KMS-11 (cell line): ENCODE measurements around the gene RAPGEF2.
"Not testable (repeated sequence)": the region's sequence is repeated elsewhere in the genome, so short reads cannot be mapped to it uniquely, and the experiment has no call there.

Source experiments
- H2AFZ ChIP-seq: fragments of 200-600 bp; sonication (generic); 2 replicates; pipeline ENCODE4 v1.6.1; 2016; ENCODE audit warnings: antibody characterized with exemption, mixed run types, low read depth
- H3K27ac ChIP-seq: fragments of 200-600 bp; sonication (generic); 2 replicates; pipeline ENCODE4 v1.6.1; 2016; ENCODE audit warnings: mild to moderate bottlenecking, mixed run types
- H3K27me3 ChIP-seq: fragments of 200-600 bp; sonication (generic); 2 replicates; pipeline ENCODE4 v1.6.1; 2017; ENCODE audit warnings: mild to moderate bottlenecking, low read depth, mixed run types, moderate library complexity; ENCODE audit not compliant: insufficient read depth
- H3K36me3 ChIP-seq: fragments of 200-600 bp; sonication (generic); 2 replicates; pipeline ENCODE4 v1.6.1; 2017; ENCODE audit warnings: mild to moderate bottlenecking, mixed run types; ENCODE audit not compliant: insufficient read depth
- H3K4me1 ChIP-seq: fragments of 200-600 bp; sonication (generic); 2 replicates; pipeline ENCODE4 v1.6.1; 2016; ENCODE audit warnings: mild to moderate bottlenecking, low read depth, mixed run types; ENCODE audit not compliant: poor library complexity, severe bottlenecking
- H3K4me2 ChIP-seq: fragments of 200-600 bp; sonication (generic); 2 replicates; pipeline ENCODE4 v1.7.0; 2016; ENCODE audit warnings: mild to moderate bottlenecking, mixed run types
- H3K4me3 ChIP-seq: fragments of 200-600 bp; sonication (generic); IDR thresholded peaks from 2 replicates; pipeline ENCODE4 v1.6.1; 2017; ENCODE audit warnings: low read depth, low read length, mixed read lengths; ENCODE audit not compliant: insufficient read depth
- H3K79me2 ChIP-seq: fragments of 200-600 bp; sonication (generic); 2 replicates; pipeline ENCODE4 v1.6.1; 2016; ENCODE audit warnings: low read depth, mixed run types; ENCODE audit not compliant: insufficient read depth
- H3K9ac ChIP-seq: fragments of 200-600 bp; sonication (generic); 2 replicates; pipeline ENCODE4 v1.6.1; 2016; ENCODE audit warnings: mild to moderate bottlenecking, mixed run types
- H4K20me1 ChIP-seq: fragments of 200-600 bp; sonication (generic); 2 replicates; pipeline ENCODE4 v1.6.1; 2016; ENCODE audit warnings: mild to moderate bottlenecking, mixed run types; ENCODE audit not compliant: insufficient read depth
- CTCF ChIP-seq: fragments of 200-600 bp; sonication (generic); conservative IDR thresholded peaks from 2 replicates; pipeline ENCODE4 v1.6.1; 2017; ENCODE audit warnings: low read depth, mild to moderate bottlenecking, antibody characterized with exemption, low read length, moderate library complexity, mixed read lengths

RAPGEF2 gene

GRCh38 chr4:159077702-159078495, 25.0 kb upstream of the RAPGEF2 start:
- no peaks in the 10 kb centered on the region for H3K36me3 ChIP-seq
- H3K4me1 ChIP-seq, result peaks cover 29% of the 10 kb centered on the region
- H3K4me3 ChIP-seq, result no peak overlapping the region
- TF ChIP-seq CTCF, result no peak
- H4K20me1 ChIP-seq, result no peaks in the 10 kb centered on the region; the same call in 1 of the 2 replicates
- peak overlapping the region; percentile 41; the same call in 1 of the 2 replicates for H3K27ac ChIP-seq
- no peak overlapping the region for H3K9ac ChIP-seq
- no peaks in the 10 kb centered on the region for H3K79me2 ChIP-seq
- no peak overlapping the region for H2AFZ ChIP-seq
- peak overlapping the region; percentile 43 for H3K4me2 ChIP-seq
- H3K27me3 ChIP-seq, result peaks cover 8% of the 10 kb centered on the region

- Histone ChIP-seq H3K79me2 (no peaks in the 10 kb centered on the region), H3K27ac (no peak overlapping the region), H2AFZ (no peak overlapping the region), H3K27me3 (peaks cover 4% of the 10 kb centered on the region), H3K4me2 (no peak overlapping the region), H3K9ac (no peak overlapping the region), H4K20me1 (no peaks in the 10 kb centered on the region; the same call in 1 of the 2 replicates), H3K36me3 (no peaks in the 10 kb centered on the region), H3K4me1 (peaks cover 29% of the 10 kb centered on the region), H3K4me3 (no peak overlapping the region)
- TF ChIP-seq CTCF, result no peak
These were observed 23.8 kb upstream of the RAPGEF2 start for GRCh38 chr4:159079074-159079473.

- no peaks in the 10 kb centered on the region for H3K36me3 ChIP-seq
- H3K4me1 ChIP-seq, result no peaks in the 10 kb centered on the region
- no peaks in the 10 kb centered on the region for H3K79me2 ChIP-seq
- no peaks in the 10 kb centered on the region for H4K20me1 ChIP-seq
- no peak overlapping the region for H3K9ac ChIP-seq
- no peaks in the 10 kb centered on the region for H3K27me3 ChIP-seq
- no peak overlapping the region for H3K4me3 ChIP-seq
- no peak overlapping the region for H3K27ac ChIP-seq
- no peak for TF ChIP-seq CTCF
- no peak overlapping the region for H3K4me2 ChIP-seq
- H2AFZ ChIP-seq, result no peak overlapping the region
These were observed 16.3 kb upstream of the RAPGEF2 start for GRCh38 chr4:159086606-159087005.

GRCh38 chr4:159090255-159090654, 12.6 kb upstream of the RAPGEF2 start:
- Histone ChIP-seq H3K27ac (no peak overlapping the region), H3K4me2 (no peak overlapping the region), H4K20me1 (no peaks in the 10 kb centered on the region), H3K79me2 (no peaks in the 10 kb centered on the region), H3K4me3 (no peak overlapping the region), H3K4me1 (no peaks in the 10 kb centered on the region), H3K36me3 (no peaks in the 10 kb centered on the region), H3K9ac (no peak overlapping the region), H3K27me3 (no peaks in the 10 kb centered on the region), H2AFZ (no peak overlapping the region)
- TF ChIP-seq CTCF, result no peak

- H4K20me1 ChIP-seq, H3K4me1 ChIP-seq, H3K27ac ChIP-seq, H3K9ac ChIP-seq, H3K79me2 ChIP-seq, H2AFZ ChIP-seq, H3K36me3 ChIP-seq, H3K4me2 ChIP-seq, H3K4me3 ChIP-seq, H3K27me3 ChIP-seq: not testable (repeated sequence)
These were observed 8.7 kb upstream of the RAPGEF2 start for GRCh38 chr4:159094156-159094555.
